ENCODE measurements around the gene MRFAP1. TPM values are rescaled to one million over a fixed set of nuclear protein-coding genes. Genes with fewer than 3 reads are reported as not detected.

MRFAP1 gene
- total RNA-seq, result 100 to 1,000 TPM; 131 to 243 TPM

DNA sequence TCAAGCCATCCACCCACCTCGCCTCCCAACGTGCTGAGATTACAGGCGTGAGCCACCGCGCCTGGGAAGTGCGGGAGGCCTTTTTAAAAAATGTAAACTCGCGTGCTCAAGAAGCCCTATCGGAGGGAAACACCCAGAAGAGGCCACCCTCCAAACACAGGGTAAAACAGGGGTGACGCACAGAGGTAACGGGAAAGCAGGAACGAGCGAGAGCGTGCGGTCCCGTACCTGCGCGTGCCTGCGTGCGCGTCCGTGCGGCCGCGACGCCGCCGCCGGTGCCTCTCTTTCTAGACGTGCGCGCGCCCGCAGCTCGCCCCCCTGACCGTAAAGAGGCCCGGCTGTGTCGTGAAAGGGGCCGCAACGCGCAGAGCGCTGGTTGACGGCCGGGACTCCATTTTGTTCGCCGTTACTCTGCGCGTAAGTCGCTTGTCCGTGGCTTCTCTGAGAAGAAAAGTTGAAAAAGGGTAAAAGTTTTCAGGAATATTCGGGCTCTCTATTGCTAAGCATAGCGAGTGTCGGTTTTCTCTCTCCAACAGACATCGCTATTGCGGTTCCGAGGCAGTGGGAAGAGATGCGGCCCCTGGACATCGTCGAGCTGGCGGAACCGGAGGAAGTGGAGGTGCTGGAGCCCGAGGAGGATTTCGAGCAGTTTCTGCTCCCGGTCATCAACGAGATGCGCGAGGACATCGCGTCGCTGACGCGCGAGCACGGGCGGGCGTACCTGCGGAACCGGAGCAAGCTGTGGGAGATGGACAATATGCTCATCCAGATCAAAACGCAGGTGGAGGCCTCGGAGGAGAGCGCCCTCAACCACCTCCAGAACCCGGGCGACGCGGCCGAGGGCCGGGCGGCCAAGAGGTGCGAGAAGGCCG lies at the start of gene MRFAP1:
Gene MRFAP1 (plus strand): TSS at position 394 of the 872 bp plus-strand sequence. CDS start 178 bp downstream, at position 572.
- Histone ChIP-seq H3K36me3 (peaks cover 5% of the 10 kb centered on the region), H3K4me1 (ENCODE audit: control insufficient read depth in 1 of 2, low read depth in 2 of 2) (peaks cover 14 to 31% of the 10 kb centered on the region in 2 donors), H3K27ac (peak within 1 kb of the TSS; percentile 96 to 98), H3K9me3 (no peaks in the 10 kb centered on the region), H3K4me3 (peak within 1 kb of the TSS; percentile 99), H3K27me3 (replicated peaks; ENCODE audit: insufficient read depth) (no peaks in the 10 kb centered on the region)
- TF ChIP-seq, protein P1, sequence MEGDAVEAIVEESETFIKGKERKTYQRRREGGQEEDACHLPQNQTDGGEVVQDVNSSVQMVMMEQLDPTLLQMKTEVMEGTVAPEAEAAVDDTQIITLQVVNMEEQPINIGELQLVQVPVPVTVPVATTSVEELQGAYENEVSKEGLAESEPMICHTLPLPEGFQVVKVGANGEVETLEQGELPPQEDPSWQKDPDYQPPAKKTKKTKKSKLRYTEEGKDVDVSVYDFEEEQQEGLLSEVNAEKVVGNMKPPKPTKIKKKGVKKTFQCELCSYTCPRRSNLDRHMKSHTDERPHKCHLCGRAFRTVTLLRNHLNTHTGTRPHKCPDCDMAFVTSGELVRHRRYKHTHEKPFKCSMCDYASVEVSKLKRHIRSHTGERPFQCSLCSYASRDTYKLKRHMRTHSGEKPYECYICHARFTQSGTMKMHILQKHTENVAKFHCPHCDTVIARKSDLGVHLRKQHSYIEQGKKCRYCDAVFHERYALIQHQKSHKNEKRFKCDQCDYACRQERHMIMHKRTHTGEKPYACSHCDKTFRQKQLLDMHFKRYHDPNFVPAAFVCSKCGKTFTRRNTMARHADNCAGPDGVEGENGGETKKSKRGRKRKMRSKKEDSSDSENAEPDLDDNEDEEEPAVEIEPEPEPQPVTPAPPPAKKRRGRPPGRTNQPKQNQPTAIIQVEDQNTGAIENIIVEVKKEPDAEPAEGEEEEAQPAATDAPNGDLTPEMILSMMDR (IDR thresholded peaks at IDR 0.05), result no peak
- peak; percentile 80 for ATAC-seq (ENCODE audit: insufficient number of reproducible peaks, low FRiP score, low read depth)
- DNase-seq (ENCODE audit: low spot score), result peak; percentile 75

DNA sequence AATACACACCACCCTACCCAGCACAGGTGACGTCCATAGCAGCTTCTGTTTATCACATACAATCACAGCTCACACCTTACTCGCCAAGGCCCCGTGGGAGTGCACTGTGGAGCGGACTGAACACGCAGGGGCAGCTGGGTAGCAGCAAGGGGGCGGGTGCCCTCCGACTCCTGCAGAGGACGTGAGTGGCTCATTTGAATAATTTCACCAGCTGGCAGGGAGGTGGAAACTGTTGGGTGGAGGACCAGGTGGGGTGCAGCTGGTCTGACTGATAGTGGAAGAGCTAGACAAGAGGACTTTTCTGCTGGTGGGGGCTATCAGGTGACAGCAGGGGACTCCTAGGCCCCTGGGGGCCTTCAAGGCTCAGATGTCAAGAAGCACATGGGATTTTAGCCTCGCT lies 49.2 kb upstream of the MRFAP1 start:
- Histone ChIP-seq H3K27ac (no peak overlapping the region), H3K27me3 (replicated peaks; ENCODE audit: insufficient read depth) (no peaks in the 10 kb centered on the region), H3K36me3 (peaks cover 16% of the 10 kb centered on the region), H3K4me3 (no peak overlapping the region), H3K9me3 (no peaks in the 10 kb centered on the region), H3K4me1 (ENCODE audit: control insufficient read depth in 1 of 2, low read depth in 2 of 2) (no peaks in the 10 kb centered on the region)
- no peak for ATAC-seq (ENCODE audit: insufficient number of reproducible peaks, low FRiP score, low read depth)
- DNase-seq (ENCODE audit: low spot score), result no peak
- TF ChIP-seq, protein P1 (IDR thresholded peaks at IDR 0.05), result no peak

DNA sequence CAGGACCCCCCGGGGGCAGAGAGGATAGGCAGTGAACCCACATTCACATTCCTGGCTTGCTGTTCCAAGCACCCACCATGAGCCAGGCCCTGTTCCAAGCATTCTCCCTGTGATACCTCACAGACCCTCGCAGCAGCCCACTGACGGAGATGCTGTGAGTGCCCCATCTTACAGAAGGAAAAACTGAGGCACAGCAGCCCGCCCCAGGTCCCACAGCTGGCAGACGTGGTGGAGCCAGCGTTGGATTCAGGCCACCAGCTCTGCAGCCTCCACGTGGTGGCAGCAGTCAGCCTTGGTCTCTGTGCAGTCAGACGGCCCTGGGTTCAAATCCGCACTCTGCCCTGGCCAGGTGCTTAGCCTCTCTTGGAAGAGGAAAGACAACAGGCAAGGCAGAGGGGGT lies 48.7 kb upstream of the MRFAP1 start:
- Histone ChIP-seq H3K4me3 (no peak overlapping the region), H3K36me3 (peaks cover 17% of the 10 kb centered on the region), H3K9me3 (no peaks in the 10 kb centered on the region), H3K27me3 (replicated peaks; ENCODE audit: insufficient read depth) (no peaks in the 10 kb centered on the region), H3K4me1 (ENCODE audit: control insufficient read depth in 1 of 2, low read depth in 2 of 2) (no peaks in the 10 kb centered on the region), H3K27ac (no peak overlapping the region)
- ATAC-seq (ENCODE audit: insufficient number of reproducible peaks, low FRiP score, low read depth) (no peak), DNase-seq (ENCODE audit: low spot score) (no peak)
- TF ChIP-seq, protein P1 (IDR thresholded peaks at IDR 0.05), result no peak

DNA sequence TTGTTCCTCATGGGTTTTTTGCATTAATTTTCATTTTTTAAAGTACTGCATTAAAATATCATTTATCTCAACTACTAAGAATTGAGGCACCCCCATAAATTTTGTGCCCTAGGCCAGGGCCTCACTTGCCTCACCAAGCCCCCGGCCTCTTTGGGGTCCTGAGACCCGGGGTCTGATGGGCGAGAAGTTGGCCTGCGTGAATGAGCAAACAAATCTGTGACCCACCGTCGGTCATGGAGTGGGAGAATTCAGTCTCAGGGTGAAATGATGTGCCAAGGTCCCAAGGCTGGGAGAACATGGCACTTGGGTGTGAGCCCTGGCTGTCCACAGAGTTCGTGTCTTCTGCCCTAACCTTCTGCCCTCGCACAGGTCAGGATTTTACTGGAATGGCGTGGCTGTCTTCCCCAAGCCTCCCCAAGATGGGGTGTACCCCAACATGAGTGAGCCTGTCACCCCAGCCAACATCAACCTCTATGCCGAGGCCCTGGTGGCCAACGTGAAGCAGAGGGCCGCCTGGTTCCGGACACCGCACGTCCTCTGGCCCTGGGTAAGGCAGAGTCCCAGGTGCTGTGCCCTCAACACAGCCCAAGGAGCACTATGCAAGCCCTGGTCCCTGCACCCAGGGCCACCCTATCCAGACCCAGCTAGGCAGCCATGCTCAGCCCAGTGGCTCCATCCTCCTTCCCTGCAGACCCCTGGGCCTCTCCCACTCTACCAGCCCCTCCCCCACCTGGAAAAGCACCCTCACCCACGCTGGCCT lies 47.5 kb upstream of the MRFAP1 start:
- Histone ChIP-seq H3K4me1 (ENCODE audit: control insufficient read depth in 1 of 2, low read depth in 2 of 2) (no peaks in the 10 kb centered on the region), H3K27ac (no peak overlapping the region), H3K9me3 (no peaks in the 10 kb centered on the region), H3K36me3 (peaks cover 27% of the 10 kb centered on the region), H3K4me3 (no peak overlapping the region), H3K27me3 (replicated peaks; ENCODE audit: insufficient read depth) (no peaks in the 10 kb centered on the region)
- TF ChIP-seq, protein P1 (IDR thresholded peaks at IDR 0.05), result no peak
- DNase-seq (ENCODE audit: low spot score), result no peak
- no peak for ATAC-seq (ENCODE audit: insufficient number of reproducible peaks, low FRiP score, low read depth)

DNA sequence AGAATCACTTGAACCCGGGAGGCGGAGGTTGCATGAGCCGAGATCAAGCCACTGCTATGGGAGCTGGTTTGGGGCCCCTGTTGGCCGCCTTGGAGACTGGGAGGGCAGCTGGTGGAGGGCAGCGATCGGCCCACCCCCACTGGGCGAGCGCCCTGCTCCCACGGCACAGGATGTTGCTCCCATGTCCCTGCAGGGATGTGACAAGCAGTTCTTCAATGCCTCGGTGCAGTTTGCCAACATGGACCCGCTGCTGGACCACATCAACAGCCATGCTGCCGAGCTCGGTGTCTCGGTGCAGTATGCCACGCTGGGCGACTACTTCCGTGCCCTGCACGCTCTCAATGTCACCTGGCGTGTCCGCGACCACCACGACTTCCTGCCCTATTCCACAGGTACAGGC lies 46.1 kb upstream of the MRFAP1 start:
- no peak for ATAC-seq (ENCODE audit: insufficient number of reproducible peaks, low FRiP score, low read depth)
- TF ChIP-seq, protein P1 (IDR thresholded peaks at IDR 0.05), result no peak
- no peak overlapping the region for H3K4me3 ChIP-seq
- H3K9me3 ChIP-seq, result no peaks in the 10 kb centered on the region
- peaks cover 27% of the 10 kb centered on the region for H3K36me3 ChIP-seq
- H3K27me3 ChIP-seq (replicated peaks; ENCODE audit: insufficient read depth), result no peaks in the 10 kb centered on the region
- no peaks in the 10 kb centered on the region for H3K4me1 ChIP-seq (ENCODE audit: control insufficient read depth in 1 of 2, low read depth in 2 of 2)
- H3K27ac ChIP-seq, result no peak overlapping the region
- DNase-seq (ENCODE audit: low spot score), result no peak
